Mononuclear cell (primary cell): Measurements from ENCODE around the gene SYCE3. TPM values are rescaled to one million over a fixed set of nuclear protein-coding genes. Genes with fewer than 3 reads are reported as not detected.

ENCODE experiments used
- H3K27me3 ChIP-seq: 2 replicates; pipeline ENCODE4 v1.6.0; 2011; ENCODE audit warnings: low read length, control low read depth; ENCODE audit not compliant: insufficient read depth
- H3K4me1 ChIP-seq: 2 replicates; pipeline ENCODE4 v1.5.1; 2011; ENCODE audit warnings: mild to moderate bottlenecking, low read length, control low read depth; ENCODE audit not compliant: insufficient read depth
- H3K4me3 ChIP-seq: 2 replicates; pipeline ENCODE4 v1.5.1; 2011; ENCODE audit warnings: mild to moderate bottlenecking, low read length, moderate library complexity
- H3K9me3 ChIP-seq: 2 replicates; pipeline ENCODE4 v1.5.1; 2011; ENCODE audit warnings: low read depth, mild to moderate bottlenecking, control low read depth, low read length
- total RNA-seq: library from RNA; depleted of rRNA; stranded (reverse); fragments of >200 nt; gene quantifications from one replicate; pipeline ENCODE4 v1.2.3, GENCODE V29; 2012

The SYCE3 gene
- total RNA-seq, 1 donor: not detected

GRCh38 chr22:50556703-50557102, 6.0 kb downstream of the SYCE3 start:
- H3K9me3 ChIP-seq: no peaks in the 10 kb centered on the region

GRCh38 chr22:50553310-50553709, 9.4 kb downstream of the SYCE3 start:
- H3K4me3 ChIP-seq: no peak overlapping the region
- H3K9me3 ChIP-seq: no peaks in the 10 kb centered on the region
- H3K4me1 ChIP-seq: peaks cover 21% of the 10 kb centered on the region
- no peaks in the 10 kb centered on the region for H3K27me3 ChIP-seq

More at GRCh38 chr22:50556703-50557102, 6.0 kb downstream of the SYCE3 start:
- Histone ChIP-seq H3K4me3 (no peak overlapping the region), H3K27me3 (no peaks in the 10 kb centered on the region), H3K4me1 (peaks cover 2% of the 10 kb centered on the region)

GRCh38 chr22:50551160-50551752, 11.5 kb downstream of the SYCE3 start:
- peaks cover 35% of the 10 kb centered on the region for H3K4me1 ChIP-seq
- H3K27me3 ChIP-seq: no peaks in the 10 kb centered on the region
- no peak overlapping the region for H3K4me3 ChIP-seq
- no peaks in the 10 kb centered on the region for H3K9me3 ChIP-seq

GRCh38 chr22:50550395-50550794, 12.3 kb downstream of the SYCE3 start:
- Histone ChIP-seq H3K9me3 (no peaks in the 10 kb centered on the region), H3K27me3 (no peaks in the 10 kb centered on the region), H3K4me1 (peaks cover 43% of the 10 kb centered on the region), H3K4me3 (no peak overlapping the region)

GRCh38 chr22:50548921-50549790, 13.6 kb downstream of the SYCE3 start:
- H3K27me3 ChIP-seq: no peaks in the 10 kb centered on the region
- H3K9me3 ChIP-seq: no peaks in the 10 kb centered on the region
- H3K4me1 ChIP-seq: peaks cover 56% of the 10 kb centered on the region
- peak overlapping the region; percentile 49 for H3K4me3 ChIP-seq

- Histone ChIP-seq H3K4me3 (peak overlapping the region; percentile 49), H3K27me3 (no peaks in the 10 kb centered on the region), H3K4me1 (peaks cover 64% of the 10 kb centered on the region), H3K9me3 (no peaks in the 10 kb centered on the region)
Measured at GRCh38 chr22:50548040-50548920, 14.4 kb downstream of the SYCE3 start.

GRCh38 chr22:50547263-50547985, 15.3 kb downstream of the SYCE3 start:
- Histone ChIP-seq H3K4me3 (no peak overlapping the region), H3K27me3 (no peaks in the 10 kb centered on the region), H3K4me1 (peaks cover 73% of the 10 kb centered on the region), H3K9me3 (no peaks in the 10 kb centered on the region)

GRCh38 chr22:50546326-50547262, 16.1 kb downstream of the SYCE3 start:
- Histone ChIP-seq H3K27me3 (no peaks in the 10 kb centered on the region), H3K4me3 (no peak overlapping the region), H3K4me1 (peaks cover 81% of the 10 kb centered on the region), H3K9me3 (no peaks in the 10 kb centered on the region)

- Histone ChIP-seq H3K4me3 (no peak within 1 kb of the TSS), H3K9me3 (no peaks in the 10 kb centered on the region), H3K27me3 (no peaks in the 10 kb centered on the region), H3K4me1 (peaks cover 90% of the 10 kb centered on the region)
Measured at GRCh38 chr22:50545522-50546325, 17.0 kb downstream of the SYCE3 start, which contains the start of gene KLHDC7B. TSS of gene KLHDC7B (plus strand) at chr22:50545899. CDS start at chr22:50546244, 345 bp downstream.

GRCh38 chr22:50544746-50545253, 17.9 kb downstream of the SYCE3 start:
- H3K4me1 ChIP-seq: peaks cover 93% of the 10 kb centered on the region

GRCh38 chr22:50544078-50544745, 18.5 kb downstream of the SYCE3 start:
- Histone ChIP-seq H3K27me3 (no peaks in the 10 kb centered on the region), H3K4me1 (peaks cover 93% of the 10 kb centered on the region), H3K4me3 (peak overlapping the region; percentile 10), H3K9me3 (no peaks in the 10 kb centered on the region)

More at GRCh38 chr22:50544746-50545253, 17.9 kb downstream of the SYCE3 start:
- Histone ChIP-seq H3K9me3 (no peaks in the 10 kb centered on the region), H3K27me3 (no peaks in the 10 kb centered on the region), H3K4me3 (no peak overlapping the region)

GRCh38 chr22:50542416-50542927, 20.2 kb downstream of the SYCE3 start:
- Histone ChIP-seq H3K4me1 (peaks cover 96% of the 10 kb centered on the region), H3K27me3 (no peaks in the 10 kb centered on the region), H3K9me3 (no peaks in the 10 kb centered on the region), H3K4me3 (peak overlapping the region; percentile 10)
